OCI-LY3 (cell line): ENCODE data around the gene HOXC9.

Experiments used
- H2AFZ ChIP-seq: fragments of 200-600, 300-600 bp; shearing (Covaris generic); 2 replicates; pipeline ENCODE4 v1.6.0; 2014; ENCODE audit warnings: antibody characterized with exemption, low read depth, low read length
- H3K27ac ChIP-seq: fragments of 200-600, 300-600 bp; sonication (generic); 2 replicates; pipeline ENCODE4 v1.5.1; 2014; ENCODE audit warnings: mild to moderate bottlenecking, low read length, moderate library complexity, mixed read lengths
- H3K27me3 ChIP-seq: fragments of 200-600, 300-600 bp; sonication (generic); 2 replicates; pipeline ENCODE4 v1.6.1; 2014; ENCODE audit warnings: low read depth, low read length, mixed read lengths
- H3K36me3 ChIP-seq: fragments of 200-600, 300-600 bp; sonication (generic); replicated peaks from 2 replicates; pipeline ENCODE3; 2014; ENCODE audit warnings: low read depth, low read length, mixed read lengths
- H3K4me1 ChIP-seq: fragments of 300-600, 200-600 bp; sonication (generic); 2 replicates; pipeline ENCODE4 v1.6.1; 2014; ENCODE audit warnings: low read length, mixed read lengths
- H3K4me2 ChIP-seq: fragments of 200-600, 300-600 bp; sonication (generic); 2 replicates; pipeline ENCODE4 v1.6.1; 2014; ENCODE audit warnings: low read length, mixed read lengths
- H3K4me3 ChIP-seq: fragments of 300-600, 200-600 bp; sonication (generic); 2 replicates; pipeline ENCODE4 v1.5.1; 2014; ENCODE audit warnings: antibody characterized with exemption, mild to moderate bottlenecking, low read length, moderate library complexity
- H3K79me2 ChIP-seq: fragments of 300-600, 200-600 bp; shearing (Covaris generic); 2 replicates; pipeline ENCODE4 v1.6.1; 2014; ENCODE audit warnings: mild to moderate bottlenecking, low read length, mixed read lengths
- H3K9ac ChIP-seq: fragments of 300-600, 200-600 bp; shearing (Covaris generic); 2 replicates; pipeline ENCODE4 v1.6.0; 2014; ENCODE audit warnings: mild to moderate bottlenecking, low read length, moderate library complexity
- H3K9me3 ChIP-seq: fragments of 200-600, 300-600 bp; shearing (Covaris generic); 2 replicates; pipeline ENCODE4 v1.6.1; 2014; ENCODE audit warnings: low read length, mixed read lengths; ENCODE audit not compliant: insufficient read depth
- H4K20me1 ChIP-seq: fragments of 200-600, 300-600 bp; sonication (generic); 2 replicates; pipeline ENCODE4 v1.6.1; 2016; ENCODE audit warnings: low read length, mixed read lengths; ENCODE audit not compliant: insufficient read depth
- EZH2phosphoT487 ChIP-seq: fragments of 200-600 bp; shearing (Covaris generic); IDR thresholded peaks from 2 replicates; pipeline ENCODE4 v1.6.1; 2018; ENCODE audit warnings: antibody characterized with exemption, mixed run types, low read depth
- TF ChIP-seq, protein P1 (sequence below): fragments of 200-600, 300-600 bp; sonication (generic); IDR thresholded peaks from 2 replicates; pipeline ENCODE4 v1.5.1; 2014; ENCODE audit warnings: antibody characterized with exemption, low read length, low read depth

The HOXC9 gene

GRCh38 chr12:53975479-53976152 lies 24.3 kb upstream of the HOXC9 start:
- Histone ChIP-seq H3K9me3 (no peaks in the 10 kb centered on the region), H3K4me3 (no peak overlapping the region), H3K4me1 (peaks cover 16% of the 10 kb centered on the region), H4K20me1 (no peaks in the 10 kb centered on the region), H3K27me3 (0 out of 2 replicates have a peak, but pooled peaks cover 6% of the 10 kb centered on the region), H2AFZ (no peak overlapping the region), H3K27ac (no peak overlapping the region), H3K4me2 (no peak overlapping the region), H3K9ac (no peak overlapping the region), H3K79me2 (no peaks in the 10 kb centered on the region), H3K36me3 (no peaks in the 10 kb centered on the region)
- TF ChIP-seq, protein P1, sequence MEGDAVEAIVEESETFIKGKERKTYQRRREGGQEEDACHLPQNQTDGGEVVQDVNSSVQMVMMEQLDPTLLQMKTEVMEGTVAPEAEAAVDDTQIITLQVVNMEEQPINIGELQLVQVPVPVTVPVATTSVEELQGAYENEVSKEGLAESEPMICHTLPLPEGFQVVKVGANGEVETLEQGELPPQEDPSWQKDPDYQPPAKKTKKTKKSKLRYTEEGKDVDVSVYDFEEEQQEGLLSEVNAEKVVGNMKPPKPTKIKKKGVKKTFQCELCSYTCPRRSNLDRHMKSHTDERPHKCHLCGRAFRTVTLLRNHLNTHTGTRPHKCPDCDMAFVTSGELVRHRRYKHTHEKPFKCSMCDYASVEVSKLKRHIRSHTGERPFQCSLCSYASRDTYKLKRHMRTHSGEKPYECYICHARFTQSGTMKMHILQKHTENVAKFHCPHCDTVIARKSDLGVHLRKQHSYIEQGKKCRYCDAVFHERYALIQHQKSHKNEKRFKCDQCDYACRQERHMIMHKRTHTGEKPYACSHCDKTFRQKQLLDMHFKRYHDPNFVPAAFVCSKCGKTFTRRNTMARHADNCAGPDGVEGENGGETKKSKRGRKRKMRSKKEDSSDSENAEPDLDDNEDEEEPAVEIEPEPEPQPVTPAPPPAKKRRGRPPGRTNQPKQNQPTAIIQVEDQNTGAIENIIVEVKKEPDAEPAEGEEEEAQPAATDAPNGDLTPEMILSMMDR, result no peak
- TF ChIP-seq EZH2phosphoT487, result no peak

GRCh38 chr12:53976172-53976822 lies 23.7 kb upstream of the HOXC9 start:
- Histone ChIP-seq H3K27ac (no peak overlapping the region), H3K36me3 (no peaks in the 10 kb centered on the region), H3K4me3 (no peak overlapping the region), H4K20me1 (no peaks in the 10 kb centered on the region), H3K79me2 (no peaks in the 10 kb centered on the region), H3K9me3 (no peaks in the 10 kb centered on the region), H3K4me2 (no peak overlapping the region), H3K9ac (no peak overlapping the region), H3K27me3 (0 out of 2 replicates have a peak, but pooled peaks cover 5% of the 10 kb centered on the region), H3K4me1 (peaks cover 23% of the 10 kb centered on the region), H2AFZ (no peak overlapping the region)
- TF ChIP-seq EZH2phosphoT487, result no peak
- TF ChIP-seq, protein P1, result no peak

GRCh38 chr12:53976823-53977595 lies 23.0 kb upstream of the HOXC9 start:
- TF ChIP-seq, protein P1, result no peak
- TF ChIP-seq EZH2phosphoT487, result no peak
- H4K20me1 ChIP-seq, result no peaks in the 10 kb centered on the region
- H3K4me1 ChIP-seq, result peaks cover 30% of the 10 kb centered on the region
- no peaks in the 10 kb centered on the region for H3K9me3 ChIP-seq
- H3K9ac ChIP-seq, result no peak overlapping the region
- no peaks in the 10 kb centered on the region for H3K36me3 ChIP-seq
- H2AFZ ChIP-seq, result no peak overlapping the region
- H3K4me3 ChIP-seq, result no peak overlapping the region
- no peaks in the 10 kb centered on the region for H3K79me2 ChIP-seq
- H3K27me3 ChIP-seq, result 0 out of 2 replicates have a peak, but pooled peaks cover 5% of the 10 kb centered on the region
- H3K4me2 ChIP-seq, result no peak overlapping the region
- no peak overlapping the region for H3K27ac ChIP-seq
